ENCODE data around the gene NDUFB10.

The NDUFB10 gene

GRCh38 chr16:2004795-2005517 is 45.6 kb downstream of the NDUFB10 start:
- peak; percentile 60 for DNase-seq

- peak; percentile 29 for DNase-seq
Observed at GRCh38 chr16:2005646-2006045, 46.3 kb downstream of the NDUFB10 start.

- no peak for DNase-seq
Observed at GRCh38 chr16:2006317-2006716, 47.0 kb downstream of the NDUFB10 start.

DNA sequence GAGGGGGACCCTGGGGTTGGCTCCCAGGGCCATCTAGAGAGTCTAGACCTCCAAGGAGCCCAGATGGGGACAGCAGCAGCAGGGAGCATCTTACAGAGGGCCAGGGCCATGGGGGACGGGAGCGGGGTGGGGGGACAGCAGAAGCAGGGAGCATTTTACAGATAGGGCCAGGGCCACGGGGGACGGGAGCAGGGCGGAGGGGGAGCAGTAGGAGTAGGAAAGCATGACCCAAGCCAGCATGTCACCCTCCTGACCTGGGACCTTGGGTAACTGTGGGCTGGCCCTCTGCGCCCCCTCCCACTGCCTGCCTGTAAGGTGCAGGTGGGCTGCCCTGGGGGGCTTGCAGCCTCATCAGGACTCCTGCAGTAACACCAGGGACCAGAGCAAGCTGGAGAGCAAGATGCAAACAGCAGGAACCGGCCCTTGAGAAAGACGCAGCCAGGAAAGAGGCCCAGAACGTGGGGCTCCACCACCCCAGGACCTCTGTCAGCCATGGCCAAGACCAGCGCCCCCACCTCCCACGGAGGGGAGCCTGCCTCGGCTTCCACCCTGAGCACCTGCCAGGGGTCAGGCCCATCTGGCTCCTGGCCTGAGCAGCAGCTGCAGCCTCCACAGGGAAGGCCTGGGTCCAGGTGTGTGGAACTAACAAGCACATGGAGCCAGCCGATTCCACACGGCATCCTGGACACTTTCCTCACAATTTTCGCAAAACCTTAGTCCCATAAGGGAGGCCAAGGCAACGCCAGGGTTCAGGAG is 47.9 kb downstream of the NDUFB10 start:
- no peak for DNase-seq

DNA sequence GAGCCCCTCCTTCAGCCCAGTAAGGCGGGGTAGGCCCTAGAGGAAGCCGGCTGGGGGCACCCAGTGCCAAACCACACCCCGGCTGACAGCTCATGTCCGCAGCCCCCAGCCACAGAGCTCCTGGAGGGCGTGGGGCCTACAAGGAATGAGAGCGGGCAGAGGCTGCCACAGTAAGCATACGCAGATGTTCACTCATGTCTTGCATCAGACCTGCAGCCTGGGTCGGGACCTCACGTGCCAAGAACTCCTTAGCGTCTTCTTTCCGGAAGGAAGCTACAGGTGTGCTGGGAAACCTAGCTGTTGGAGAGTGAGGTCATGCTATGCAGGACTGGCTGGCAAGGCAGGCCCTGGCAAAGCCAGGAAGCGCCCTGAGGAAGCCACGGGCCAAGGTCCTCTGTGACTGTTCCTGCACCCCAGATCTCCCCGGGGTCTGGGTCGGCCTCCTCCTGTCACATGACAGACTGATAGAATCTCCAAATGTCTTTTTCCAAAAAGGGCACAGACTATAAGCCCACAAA is 48.7 kb downstream of the NDUFB10 start:
- DNase-seq = peak; percentile 3

DNA sequence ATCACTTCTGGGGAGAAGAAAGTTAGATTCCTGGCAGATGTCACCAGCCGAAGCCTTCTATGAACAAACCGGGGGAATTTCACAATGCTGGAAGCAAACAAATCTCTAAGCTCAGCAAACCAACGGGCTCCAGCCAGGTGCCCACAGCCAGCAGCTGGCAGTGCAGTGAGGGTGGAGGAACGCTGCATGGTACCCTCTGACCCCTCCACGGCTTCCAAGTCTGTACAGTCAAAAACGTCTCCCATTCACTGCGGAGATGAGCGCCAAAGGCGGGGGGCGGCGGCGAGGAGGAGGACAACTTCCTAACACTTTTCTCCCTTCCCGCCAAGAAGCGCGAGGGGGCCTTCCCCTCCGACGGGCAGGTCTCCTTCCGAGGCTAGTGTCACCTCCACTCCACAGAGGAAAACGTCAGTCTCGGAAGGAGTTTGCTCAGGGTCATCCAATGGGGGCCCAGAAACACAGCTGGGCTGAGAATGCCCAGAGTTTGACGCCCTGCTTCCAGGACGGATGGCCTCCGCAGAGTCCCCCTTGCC is 49.4 kb downstream of the NDUFB10 start:
- no peak for DNase-seq

DNA sequence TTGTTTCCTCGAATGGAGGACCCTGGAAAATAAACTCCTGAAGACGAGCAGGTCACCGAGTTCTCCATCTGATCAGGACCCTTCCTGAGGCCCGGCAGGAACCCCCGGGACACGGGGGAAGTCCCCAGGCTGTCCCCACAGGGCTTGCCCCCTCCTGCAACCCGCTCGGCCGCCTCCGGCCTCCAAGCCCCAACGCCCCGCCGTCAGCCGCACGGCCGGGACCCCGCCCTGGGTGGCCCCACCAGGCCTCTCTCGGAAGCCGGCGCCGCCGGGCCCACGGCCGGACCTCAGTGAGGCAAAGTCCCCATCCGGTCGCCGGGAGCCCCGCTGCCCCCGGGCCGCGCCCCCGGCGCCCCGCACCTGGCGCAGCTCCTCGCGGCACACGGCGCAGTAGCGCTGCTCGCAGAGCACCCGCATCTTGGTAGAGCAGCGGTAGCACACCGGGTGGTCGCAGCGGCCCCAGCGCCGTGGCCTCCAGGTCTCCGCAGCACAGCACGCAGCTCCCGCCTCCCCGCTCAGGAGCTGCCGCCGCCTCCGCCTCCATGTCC is 49.9 kb downstream of the NDUFB10 start:
- DNase-seq = no peak

- peak; percentile 80 for DNase-seq
Observed at GRCh38 chr16:2009791-2010510, 50.6 kb downstream of the NDUFB10 start, which contains the start of gene ZNF598. Gene ZNF598 (minus strand): TSS chr16:2009821.
